GM21717 (cell line): ENCODE data around the gene SPTB.

Source experiments
- ATAC-seq: cut with Tn5 transposase; IDR thresholded peaks from one replicate; pipeline ENCODE4 v1.9.1; 2021; ENCODE audit warnings: mild to moderate bottlenecking, moderate library complexity; ENCODE audit not compliant: unreplicated experiment

Gene SPTB

DNA sequence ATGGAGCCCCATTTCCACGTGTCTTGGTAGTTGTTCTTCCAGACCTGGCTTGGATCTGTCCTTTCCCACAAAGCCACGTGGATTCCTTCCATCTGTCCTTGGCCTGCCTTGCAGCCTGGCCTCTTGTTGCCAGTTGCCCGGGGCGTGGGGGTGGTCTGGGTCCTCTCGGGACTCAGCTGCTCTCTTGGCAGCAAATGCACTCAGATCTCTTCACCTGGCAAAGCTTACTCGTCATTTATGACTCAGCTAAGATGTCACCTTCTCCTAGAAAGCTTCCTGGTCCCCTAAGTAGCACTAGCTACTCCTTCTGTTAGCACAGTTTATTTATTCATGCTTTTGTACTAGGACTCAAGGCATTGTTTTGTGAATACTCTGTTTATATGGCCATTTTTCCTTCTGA, 161.8 kb downstream of the SPTB start:
- no peak for ATAC-seq

GRCh38 chr14:64715628-64716412, 163.9 kb downstream of the SPTB start:
- no peak for ATAC-seq

DNA sequence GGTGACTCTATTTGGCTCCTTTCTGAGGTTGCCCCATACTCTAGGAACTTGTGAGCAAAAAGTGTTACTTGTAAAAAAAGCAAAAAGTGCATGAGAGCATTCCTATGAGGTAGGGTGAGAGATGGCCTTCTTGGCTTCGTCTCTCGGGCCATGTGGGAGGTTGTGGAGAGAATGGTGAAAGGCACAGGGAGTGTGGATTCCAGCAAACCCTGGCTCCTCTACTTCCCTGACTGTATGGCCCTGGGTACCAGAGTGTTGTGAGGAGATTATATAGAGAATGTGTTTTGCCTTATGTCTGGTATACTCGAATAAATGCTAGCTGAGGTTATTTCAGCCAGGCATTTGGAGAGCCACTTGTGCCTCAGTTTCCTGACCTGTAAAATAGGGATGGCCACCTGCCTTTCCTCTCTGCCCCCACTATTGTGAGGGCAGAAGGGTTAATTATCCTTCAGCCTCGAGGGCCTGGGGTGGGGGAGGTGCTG, 164.5 kb downstream of the SPTB start:
- no peak for ATAC-seq

DNA sequence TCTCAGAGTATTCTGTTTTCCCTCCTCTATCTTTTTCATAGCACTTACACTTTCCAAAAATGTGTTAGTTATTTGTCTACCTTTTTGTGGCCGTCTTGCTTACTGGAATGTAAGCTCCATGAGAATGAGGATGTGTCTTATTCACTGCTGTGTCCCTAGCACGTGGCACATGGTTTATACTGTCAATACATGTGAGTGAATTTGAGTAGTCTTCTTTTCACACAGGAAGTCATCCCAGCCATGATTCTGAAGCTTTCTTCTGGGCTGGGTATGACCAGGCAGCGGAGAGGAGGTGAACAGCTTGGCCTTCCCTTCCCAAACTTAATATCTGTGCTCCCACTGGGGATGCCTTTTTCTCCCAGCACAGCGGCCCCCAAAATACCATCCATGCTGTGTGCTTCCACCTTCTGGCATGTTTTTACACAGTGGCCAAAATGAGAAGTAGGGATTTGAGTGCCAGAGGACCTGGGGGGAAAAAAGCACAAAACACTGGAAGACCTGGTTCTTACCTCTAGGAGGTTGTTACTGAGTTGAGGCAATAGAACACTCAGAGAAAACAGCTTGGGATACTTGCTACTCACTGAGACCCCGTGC, 165.2 kb downstream of the SPTB start:
- ATAC-seq, result no peak

GRCh38 chr14:64713677-64714076, 166.0 kb downstream of the SPTB start:
- ATAC-seq, result no peak

- no peak for ATAC-seq
Observed at GRCh38 chr14:64711039-64711438, 168.7 kb downstream of the SPTB start.

- no peak for ATAC-seq
Observed at GRCh38 chr14:64709126-64709525, 170.6 kb downstream of the SPTB start.

GRCh38 chr14:64708148-64709004, 171.3 kb downstream of the SPTB start:
- no peak for ATAC-seq

DNA sequence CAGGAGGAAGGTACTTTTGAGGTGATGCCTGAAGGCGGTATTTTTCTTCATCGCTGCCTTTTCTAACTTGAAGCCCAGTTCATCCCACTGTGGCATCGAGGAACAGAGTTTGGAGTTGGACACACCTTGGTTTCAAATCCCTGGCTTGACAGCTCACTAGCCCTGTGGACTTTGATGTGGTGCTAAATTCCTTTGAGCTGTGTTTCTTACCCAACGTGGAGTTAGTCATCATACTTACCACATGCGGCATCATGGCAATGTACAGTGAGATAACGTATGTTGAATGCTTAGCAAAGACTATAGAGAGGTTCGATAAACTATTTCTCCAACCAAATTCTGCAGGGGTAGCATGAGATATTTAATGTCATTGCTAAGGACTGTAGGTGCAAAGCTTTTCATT, 172.0 kb downstream of the SPTB start:
- ATAC-seq, result no peak

GRCh38 chr14:64706593-64707193, 173.0 kb downstream of the SPTB start:
- no peak for ATAC-seq

DNA sequence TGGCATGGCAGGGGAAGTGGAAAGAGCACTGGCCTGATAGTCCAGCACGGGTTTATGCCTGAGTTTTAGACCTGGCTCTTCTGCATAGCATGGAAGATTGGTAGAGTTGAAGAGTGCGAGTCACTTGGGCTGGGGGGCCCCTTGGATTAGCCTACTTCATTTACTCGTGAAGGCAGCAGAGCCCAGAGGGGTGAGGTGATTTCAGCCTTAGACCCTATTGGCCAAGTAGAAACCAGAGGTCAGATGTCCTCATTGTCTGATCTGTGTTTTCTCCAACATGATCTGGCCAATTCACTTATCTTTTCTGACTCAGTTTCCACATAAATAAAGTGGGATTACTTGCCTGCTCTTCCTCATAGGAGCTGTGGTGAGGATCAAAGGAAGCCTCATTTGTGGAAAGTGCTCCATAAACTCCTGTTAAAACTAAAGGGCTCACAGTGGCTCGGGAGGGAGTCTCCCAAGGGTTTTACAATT, 173.6 kb downstream of the SPTB start:
- ATAC-seq, result no peak

DNA sequence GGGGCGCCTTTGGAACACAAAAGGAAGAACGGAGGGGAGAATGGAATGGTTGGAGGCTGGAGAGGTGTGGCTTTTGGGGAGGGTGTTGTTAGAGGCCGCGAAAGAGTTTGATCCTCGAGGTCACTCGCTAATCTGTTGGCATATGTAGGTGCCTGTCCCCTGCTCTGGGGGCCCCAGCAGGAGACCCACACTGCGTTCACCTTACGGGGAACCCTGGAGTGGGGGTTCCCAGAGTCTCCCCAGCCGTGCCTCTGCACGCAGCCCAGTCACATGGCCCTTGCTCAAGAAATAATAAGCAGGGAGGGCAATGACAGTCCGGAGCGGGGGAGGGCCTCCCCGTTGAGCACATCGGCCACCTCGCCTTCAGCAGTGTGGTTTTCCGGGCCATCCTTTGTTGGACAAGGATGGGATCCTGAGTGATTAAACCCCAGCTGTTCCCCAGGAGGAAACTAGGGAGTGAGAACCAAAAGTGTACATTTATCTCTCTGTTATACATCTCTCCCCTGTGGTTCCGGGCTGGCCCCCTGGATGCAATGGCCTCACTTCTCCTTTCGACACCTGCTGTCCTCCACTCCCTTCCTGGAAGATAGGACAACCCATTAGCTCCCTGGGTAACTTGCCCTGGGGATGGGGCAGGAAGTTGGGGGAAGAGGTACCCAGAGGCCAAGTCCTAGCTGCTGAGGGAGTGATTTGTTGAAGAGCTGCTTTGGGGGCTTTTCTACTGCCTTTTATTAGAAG, 174.2 kb downstream of the SPTB start:
- no peak for ATAC-seq

- no peak for ATAC-seq
Observed at GRCh38 chr14:64704743-64705380, 174.8 kb downstream of the SPTB start.

DNA sequence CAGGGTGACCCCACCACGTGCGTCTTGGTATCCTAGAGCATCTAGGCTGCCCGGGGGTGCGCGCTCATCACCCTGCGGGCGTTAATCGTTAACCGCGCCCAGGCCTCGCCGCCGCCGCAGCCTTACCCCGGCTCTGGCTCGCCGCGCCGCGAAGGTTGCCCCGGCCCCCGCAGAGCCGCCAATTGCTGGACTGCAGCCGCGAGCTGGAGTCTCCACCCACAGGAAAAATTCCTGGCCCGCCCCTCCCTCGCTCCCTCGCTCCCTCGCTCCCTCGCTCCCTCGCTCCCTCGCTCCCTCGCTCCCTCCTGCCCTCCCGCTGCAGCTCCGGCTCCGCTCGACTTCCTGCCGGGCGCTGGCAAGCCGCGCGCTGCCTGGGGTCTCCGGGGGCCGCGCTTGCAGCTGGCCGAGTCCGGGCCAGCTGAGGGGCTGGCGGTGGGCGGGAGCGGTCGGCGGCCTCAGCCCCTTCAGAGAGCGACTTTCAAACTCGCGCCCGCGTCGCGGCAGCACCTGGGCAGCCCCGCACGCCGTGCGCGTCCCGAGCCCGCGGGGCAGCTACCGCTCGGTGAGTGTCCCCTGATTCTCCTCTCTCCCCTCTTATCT, 175.5 kb downstream of the SPTB start, which contains the start of gene PLEKHG3:
Gene PLEKHG3 (plus strand): TSS at position 282 of the 600 bp plus-strand sequence. CDS start 23,208 bp downstream, outside the sequence.
- ATAC-seq, result no peak

DNA sequence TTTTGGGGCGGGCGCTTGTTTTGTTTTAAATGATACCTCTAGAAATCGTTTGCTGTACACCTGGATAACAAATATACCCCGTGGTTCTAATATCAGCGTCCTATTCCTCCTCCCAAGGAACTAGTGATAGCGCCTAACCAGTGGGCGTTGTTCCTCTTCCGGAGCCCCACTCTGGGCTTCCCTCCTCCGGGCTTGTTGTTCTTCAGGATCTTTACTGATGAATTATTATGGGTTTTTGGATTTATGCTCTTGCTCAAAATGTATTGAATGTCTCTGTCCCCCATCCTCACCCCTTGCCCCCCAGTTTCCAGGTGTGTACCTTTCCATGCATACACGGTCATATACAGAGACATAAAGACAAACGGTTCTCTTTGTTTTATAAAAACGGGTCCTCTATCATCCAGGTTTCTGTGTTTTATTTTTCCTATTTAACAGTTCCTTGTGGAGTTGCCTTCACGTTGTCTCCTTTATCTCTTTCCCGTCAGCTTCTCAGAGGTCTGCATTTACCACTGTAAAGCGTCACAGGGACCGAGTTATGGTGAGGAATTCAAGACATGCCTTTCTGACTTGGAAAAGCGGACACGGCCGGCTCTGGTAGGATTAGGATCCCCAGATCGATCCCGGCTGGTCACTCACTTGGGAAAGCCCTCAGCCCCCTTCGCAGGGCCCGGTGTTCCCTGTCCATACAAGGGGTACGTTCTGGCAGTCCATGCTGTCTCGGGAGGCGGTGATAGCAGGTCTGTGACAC, 176.1 kb downstream of the SPTB start:
- no peak for ATAC-seq

- ATAC-seq, result no peak
Observed at GRCh38 chr14:64702493-64703394, 177.0 kb downstream of the SPTB start.

- no peak for ATAC-seq
Observed at GRCh38 chr14:64701660-64702059, 178.0 kb downstream of the SPTB start.

DNA sequence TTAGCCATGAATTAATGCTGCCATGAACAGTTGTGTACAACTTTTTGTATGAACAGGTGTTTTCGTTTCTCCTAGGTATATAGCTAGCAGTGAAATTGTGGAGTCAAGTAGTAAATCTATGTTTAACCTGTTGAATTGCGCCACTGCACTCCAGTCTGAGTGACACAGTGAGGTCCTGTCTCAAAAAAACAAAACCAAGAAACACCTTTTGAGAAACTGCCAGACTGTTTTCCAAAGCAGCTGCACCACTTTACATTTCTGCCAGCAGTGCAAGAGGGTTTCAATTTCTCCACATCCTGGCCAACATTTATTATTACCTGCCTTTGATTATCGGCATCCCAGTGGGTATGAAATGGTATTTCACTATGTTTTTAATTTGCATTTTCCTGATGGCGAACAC, 178.8 kb downstream of the SPTB start:
- no peak for ATAC-seq
